AG10803 (cell line): ENCODE measurements around the gene SMC1B.

ENCODE experiments used
- DNase-seq: peaks from one replicate; pipeline ENCODE4 v3.0.0; 2010; ENCODE audit warnings: low read depth
- H3K4me3 ChIP-seq: 2 replicates; pipeline ENCODE4 v1.5.1; 2011; ENCODE audit warnings: mild to moderate bottlenecking, low read length, control low read depth
- CTCF ChIP-seq: conservative IDR thresholded peaks from 2 replicates; pipeline ENCODE4 v1.5.1; 2011; ENCODE audit warnings: mild to moderate bottlenecking, low read length, control low read depth, inconsistent platforms

The SMC1B gene

GRCh38 chr22:45455621-45456020 lies 42.2 kb upstream of the SMC1B start:
- H3K4me3 ChIP-seq, result no peak overlapping the region
- TF ChIP-seq CTCF, result no peak
- peak; percentile 60 for DNase-seq

- no peak for TF ChIP-seq CTCF
These were observed 41.8 kb upstream of the SMC1B start for GRCh38 chr22:45455212-45455611.

GRCh38 chr22:45454275-45454674 lies 40.9 kb upstream of the SMC1B start:
- peak; percentile 96 for DNase-seq
- no peak for TF ChIP-seq CTCF
- H3K4me3 ChIP-seq, result no peak overlapping the region

More at GRCh38 chr22:45455212-45455611, 41.8 kb upstream of the SMC1B start:
- peak; percentile 77 for DNase-seq
- H3K4me3 ChIP-seq, result no peak overlapping the region

- peak overlapping the region; percentile 9; the same call in 1 of the 2 replicates for H3K4me3 ChIP-seq
- DNase-seq, result peak; percentile 67
- TF ChIP-seq CTCF, result no peak
These were observed 40.4 kb upstream of the SMC1B start for GRCh38 chr22:45453764-45454163.

- no peak for TF ChIP-seq CTCF
- peak; percentile 87 for DNase-seq
- no peak overlapping the region for H3K4me3 ChIP-seq
These were observed 39.4 kb upstream of the SMC1B start for GRCh38 chr22:45452565-45453379.

- no peak for TF ChIP-seq CTCF
- H3K4me3 ChIP-seq, result no peak overlapping the region
- DNase-seq, result no peak
These were observed 38.6 kb upstream of the SMC1B start for GRCh38 chr22:45451972-45452371.

GRCh38 chr22:45450921-45451651 lies 37.7 kb upstream of the SMC1B start:
- H3K4me3 ChIP-seq, result no peak overlapping the region
- TF ChIP-seq CTCF, result no peak
- DNase-seq, result peak; percentile 99
